GM19099 (cell line): ENCODE measurements around the gene ETV3L.

Source experiments
- POLR2A ChIP-seq: IDR thresholded peaks from 3 replicates; pipeline ENCODE4 v1.6.1; 2011; ENCODE audit warnings: low read depth; ENCODE audit not compliant: insufficient read length; ENCODE audit errors: extremely low read depth

The ETV3L gene

GRCh38 chr1:157135646-157136045, 36.0 kb upstream of the ETV3L start:
- no peak for TF ChIP-seq POLR2A

- TF ChIP-seq POLR2A = no peak
Measured at GRCh38 chr1:157135070-157135469, 35.5 kb upstream of the ETV3L start.

- TF ChIP-seq POLR2A = no peak
Measured at GRCh38 chr1:157134442-157134841, 34.8 kb upstream of the ETV3L start.

GRCh38 chr1:157133426-157133825, 33.8 kb upstream of the ETV3L start:
- TF ChIP-seq POLR2A = no peak

- no peak for TF ChIP-seq POLR2A
Measured at GRCh38 chr1:157132616-157133167, 33.1 kb upstream of the ETV3L start.

- TF ChIP-seq POLR2A = no peak
Measured at GRCh38 chr1:157132111-157132510, 32.5 kb upstream of the ETV3L start.

GRCh38 chr1:157131281-157131680, 31.7 kb upstream of the ETV3L start:
- TF ChIP-seq POLR2A = no peak

GRCh38 chr1:157124855-157125254, 25.2 kb upstream of the ETV3L start:
- TF ChIP-seq POLR2A = no peak

GRCh38 chr1:157119448-157119847, 19.8 kb upstream of the ETV3L start:
- no peak for TF ChIP-seq POLR2A

GRCh38 chr1:157119008-157119407, 19.4 kb upstream of the ETV3L start:
- no peak for TF ChIP-seq POLR2A

GRCh38 chr1:157117527-157118057, 18.0 kb upstream of the ETV3L start:
- no peak for TF ChIP-seq POLR2A

- TF ChIP-seq POLR2A = no peak
Measured at GRCh38 chr1:157116737-157117103, 17.1 kb upstream of the ETV3L start.

- no peak for TF ChIP-seq POLR2A
Measured at GRCh38 chr1:157115851-157116736, 16.5 kb upstream of the ETV3L start.

GRCh38 chr1:157115429-157115838, 15.8 kb upstream of the ETV3L start:
- no peak for TF ChIP-seq POLR2A

- no peak for TF ChIP-seq POLR2A
Measured at GRCh38 chr1:157114183-157115121, 14.8 kb upstream of the ETV3L start.

GRCh38 chr1:157113631-157114030, 14.0 kb upstream of the ETV3L start:
- TF ChIP-seq POLR2A = no peak

GRCh38 chr1:157113106-157113505, 13.5 kb upstream of the ETV3L start:
- no peak for TF ChIP-seq POLR2A
